Measurements from ENCODE around the gene LRRTM4. TPM values are rescaled to one million over a fixed set of nuclear protein-coding genes. Genes with fewer than 3 reads are reported as not detected.
"Not testable (repeated sequence)": the region's sequence is repeated elsewhere in the genome, so short reads cannot be mapped to it uniquely, and the experiment has no call there.

LRRTM4 gene
- total and polyA plus RNA-seq, 8 donors, result 0.15 to 1.3 (median 0.28) TPM; not detected in 1

GRCh38 chr2:76793647-76794334 is 728.4 kb downstream of the LRRTM4 start:
- peak; percentile 48 to 81 (median 62) for ATAC-seq
- Histone ChIP-seq H3K4me3 (no peak overlapping the region), H3K9me3 (no peaks in the 10 kb centered on the region), H3K4me1 (peaks cover 0 to 9% (median 4%) of the 10 kb centered on the region in 3 donors), H3K27ac (no peak overlapping the region), H3K36me3 (no peaks in the 10 kb centered on the region), H3K27me3 (no peaks in the 10 kb centered on the region)
- FAIRE-seq, result no peak
- TF ChIP-seq CTCF (IDR thresholded peaks at IDR 0.05), result no peak
- 33 to 46% methylated on average over 4 of the region's 4 CpGs for WGBS, 2 donors
- intact Hi-C loops (cut with DNase I), result no loop called here
- no peak for DNase-seq

- H3K9me3 ChIP-seq; ATAC-seq; FAIRE-seq; intact Hi-C loops (cut with DNase I); H3K4me1 ChIP-seq; H3K27ac ChIP-seq; H3K27me3 ChIP-seq; H3K4me3 ChIP-seq; H3K36me3 ChIP-seq: not testable (repeated sequence)
- 82 to 83% methylated on average over 20 to 22 of the region's 22 CpGs for WGBS, 2 donors
- peak in 1 of 6 donors; percentile 9 for DNase-seq
Observed at GRCh38 chr2:76781313-76781712, 740.9 kb downstream of the LRRTM4 start.

- H3K27me3 ChIP-seq, result no peaks in the 10 kb centered on the region
- no peak for TF ChIP-seq CTCF (IDR thresholded peaks at IDR 0.05)
- no peak overlapping the region for H3K4me3 ChIP-seq
- no peak overlapping the region for H3K27ac ChIP-seq
- 62 to 66% methylated on average over 2 of the region's 2 CpGs for WGBS, 2 donors
- no peaks in the 10 kb centered on the region for H3K4me1 ChIP-seq
- no peaks in the 10 kb centered on the region for H3K9me3 ChIP-seq
- no peak for FAIRE-seq
- no peak for ATAC-seq
- H3K36me3 ChIP-seq, result no peaks in the 10 kb centered on the region
- intact Hi-C loops (cut with DNase I), result no loop called here
- DNase-seq, result no peak
Observed at GRCh38 chr2:76763276-76763675, 758.9 kb downstream of the LRRTM4 start.

GRCh38 chr2:76760367-76760704 is 761.8 kb downstream of the LRRTM4 start:
- DNase-seq (no peak), ATAC-seq (no peak), FAIRE-seq (no peak)
- WGBS, 2 donors, result 86 to 92% methylated on average over 4 of the region's 4 CpGs
- Histone ChIP-seq H3K36me3 (no peaks in the 10 kb centered on the region), H3K27me3 (no peaks in the 10 kb centered on the region), H3K4me3 (no peak overlapping the region), H3K4me1 (no peaks in the 10 kb centered on the region), H3K27ac (no peak overlapping the region), H3K9me3 (no peaks in the 10 kb centered on the region)
- intact Hi-C loops (cut with DNase I), result no loop called here
- TF ChIP-seq CTCF (IDR thresholded peaks at IDR 0.05), result no peak

- no peaks in the 10 kb centered on the region for H3K36me3 ChIP-seq
- 63 to 68% methylated on average over 7 of the region's 7 CpGs for WGBS, 2 donors
- intact Hi-C loops (cut with DNase I), result no loop called here
- no peak for FAIRE-seq
- H3K4me3 ChIP-seq, result no peak overlapping the region
- TF ChIP-seq CTCF (IDR thresholded peaks at IDR 0.05), result no peak
- no peak overlapping the region for H3K27ac ChIP-seq
- no peaks in the 10 kb centered on the region for H3K27me3 ChIP-seq
- no peaks in the 10 kb centered on the region for H3K9me3 ChIP-seq
- no peak for DNase-seq
- H3K4me1 ChIP-seq, result no peaks in the 10 kb centered on the region
- ATAC-seq, result no peak
Observed at GRCh38 chr2:76759634-76760366, 762.4 kb downstream of the LRRTM4 start.

Data from pancreas (tissue), 10 donors.